DMS 273 treated with DMSO at 0.1 percent for 48 hours (cell line): ENCODE measurements around the gene FXYD3.

ENCODE experiments used
- DNase-seq: peaks from one replicate; lab custom pipeline; 2025; lab: John Stamatoyannopoulos, UW

The FXYD3 gene

DNA sequence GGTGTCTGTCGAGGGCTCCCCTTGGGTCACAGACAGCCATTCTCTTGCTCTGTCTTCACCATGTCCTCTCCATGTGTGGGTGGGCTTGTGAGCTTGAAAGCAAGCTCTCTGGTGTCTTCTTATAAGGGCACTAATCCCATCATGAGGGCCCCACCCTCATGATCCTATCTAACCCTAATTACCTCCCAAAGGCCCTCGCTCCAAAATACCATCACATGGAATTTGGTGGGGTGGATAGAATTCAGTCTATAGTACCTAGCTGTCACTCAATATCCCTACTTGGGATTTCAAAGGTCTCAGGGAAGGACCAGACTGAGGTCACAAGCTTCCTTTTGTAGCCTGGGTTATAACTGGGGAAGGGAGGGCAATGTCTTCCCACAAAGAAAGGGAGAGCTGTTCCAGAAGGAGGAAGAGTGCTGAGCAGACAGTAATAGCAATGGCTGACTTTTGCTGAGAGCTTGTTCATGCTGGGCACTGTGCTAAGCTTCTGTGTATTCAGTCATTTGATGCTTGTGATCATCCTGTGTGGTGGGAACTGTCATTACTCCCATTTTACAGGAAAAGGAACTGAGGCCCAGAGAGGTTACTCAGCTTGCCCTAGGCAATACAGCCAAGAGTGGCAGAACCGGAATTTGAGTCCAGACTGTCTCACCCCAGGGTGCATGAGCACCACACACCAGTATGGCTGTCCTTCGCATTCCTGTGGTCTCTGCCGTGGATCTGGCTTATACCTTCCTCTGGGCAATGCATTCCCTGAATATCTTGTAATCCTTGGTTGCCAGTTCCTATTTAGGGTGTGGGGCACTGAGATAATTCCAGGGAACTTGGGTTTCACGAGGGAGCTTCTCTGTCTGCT, 47.1 kb downstream of the FXYD3 start:
- DNase-seq, result no peak

- no peak for DNase-seq
Observed at GRCh38 chr19:35164418-35164817, 48.8 kb downstream of the FXYD3 start.

DNA sequence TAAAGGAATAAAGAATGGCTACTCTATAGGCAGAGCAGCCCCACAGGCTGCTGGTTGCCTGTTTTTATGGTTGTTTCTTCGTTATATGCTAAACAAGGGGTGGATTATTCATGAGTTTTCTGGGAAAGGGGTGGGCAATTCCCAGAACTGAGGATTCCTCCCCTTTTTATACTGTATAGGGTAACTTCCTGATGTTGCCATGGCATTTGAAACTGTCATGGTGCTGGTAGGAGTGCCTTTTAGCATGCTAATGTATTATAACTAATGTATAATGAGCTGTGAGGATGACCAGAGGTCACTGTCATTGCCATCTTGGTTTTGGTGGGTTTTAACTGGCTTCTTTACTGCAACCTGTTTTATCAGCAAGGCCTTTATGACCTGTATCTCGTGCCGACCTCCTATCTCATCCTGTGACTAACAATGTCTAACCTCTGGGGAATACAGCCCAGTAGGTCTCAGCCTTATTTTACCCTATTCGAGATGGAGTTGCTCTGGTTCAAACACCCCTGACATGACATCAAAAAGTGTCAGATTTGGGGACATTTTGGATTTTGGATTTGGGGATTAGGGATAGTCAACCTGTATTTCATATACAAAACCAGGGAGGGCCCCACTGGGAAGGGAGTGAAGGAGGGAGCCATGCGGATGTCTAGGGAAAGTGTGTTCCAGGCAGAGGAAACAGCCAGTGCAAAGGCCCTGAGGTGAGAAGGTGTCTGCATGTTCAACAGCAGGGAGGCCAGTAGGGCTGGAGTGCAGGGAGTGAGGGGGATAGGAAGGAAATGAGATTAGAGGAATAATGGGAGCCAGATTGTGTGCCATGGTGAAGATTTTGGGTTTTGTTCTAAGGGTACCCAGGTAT, 49.8 kb downstream of the FXYD3 start:
- DNase-seq, result no peak

DNA sequence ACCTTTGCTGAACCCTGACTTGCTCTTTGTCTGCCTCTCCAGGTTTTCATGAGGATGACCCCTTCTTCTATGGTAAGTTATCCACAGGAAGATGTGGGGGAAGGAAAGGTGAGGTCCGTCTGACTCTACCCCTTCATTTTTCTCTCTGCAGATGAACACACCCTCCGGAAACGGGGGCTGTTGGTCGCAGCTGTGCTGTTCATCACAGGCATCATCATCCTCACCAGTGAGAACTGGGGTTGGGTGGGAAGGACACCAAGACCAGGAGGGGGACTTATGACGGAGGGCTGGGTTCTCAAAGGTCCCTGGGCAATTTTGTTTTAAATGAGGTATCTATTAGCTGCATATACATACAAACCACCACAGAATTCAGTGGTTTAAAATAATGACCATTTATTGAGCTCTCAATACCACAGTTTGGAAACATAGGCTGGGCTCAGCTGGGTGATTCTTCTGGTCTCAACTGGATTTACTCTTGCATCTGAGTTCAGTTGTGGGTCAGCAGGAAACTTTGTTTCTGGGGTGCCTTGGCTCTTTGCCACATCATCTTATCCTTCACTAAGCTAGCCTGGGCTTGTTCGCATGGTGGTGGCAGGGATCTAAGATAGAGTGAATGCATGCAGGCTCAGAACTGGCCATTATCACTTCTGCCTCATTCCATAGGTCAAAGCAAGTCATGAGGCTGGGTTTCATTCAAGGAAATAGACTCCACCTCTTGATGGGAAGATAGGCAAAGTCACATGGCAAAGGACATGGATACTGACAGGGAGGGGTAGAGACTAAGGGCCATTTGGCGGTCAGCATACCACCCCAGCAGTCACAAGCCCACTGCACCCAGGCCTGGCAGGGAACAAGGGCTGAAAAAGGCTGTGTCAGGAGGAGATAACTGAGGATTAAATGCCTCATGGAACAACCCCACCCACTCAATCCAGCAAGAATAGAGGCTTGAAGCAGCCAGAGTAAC, 50.8 kb downstream of the FXYD3 start:
- DNase-seq, result no peak

- DNase-seq, result no peak
Observed at GRCh38 chr19:35167251-35168119, 51.9 kb downstream of the FXYD3 start.

GRCh38 chr19:35168196-35168595, 52.6 kb downstream of the FXYD3 start:
- DNase-seq, result no peak

DNA sequence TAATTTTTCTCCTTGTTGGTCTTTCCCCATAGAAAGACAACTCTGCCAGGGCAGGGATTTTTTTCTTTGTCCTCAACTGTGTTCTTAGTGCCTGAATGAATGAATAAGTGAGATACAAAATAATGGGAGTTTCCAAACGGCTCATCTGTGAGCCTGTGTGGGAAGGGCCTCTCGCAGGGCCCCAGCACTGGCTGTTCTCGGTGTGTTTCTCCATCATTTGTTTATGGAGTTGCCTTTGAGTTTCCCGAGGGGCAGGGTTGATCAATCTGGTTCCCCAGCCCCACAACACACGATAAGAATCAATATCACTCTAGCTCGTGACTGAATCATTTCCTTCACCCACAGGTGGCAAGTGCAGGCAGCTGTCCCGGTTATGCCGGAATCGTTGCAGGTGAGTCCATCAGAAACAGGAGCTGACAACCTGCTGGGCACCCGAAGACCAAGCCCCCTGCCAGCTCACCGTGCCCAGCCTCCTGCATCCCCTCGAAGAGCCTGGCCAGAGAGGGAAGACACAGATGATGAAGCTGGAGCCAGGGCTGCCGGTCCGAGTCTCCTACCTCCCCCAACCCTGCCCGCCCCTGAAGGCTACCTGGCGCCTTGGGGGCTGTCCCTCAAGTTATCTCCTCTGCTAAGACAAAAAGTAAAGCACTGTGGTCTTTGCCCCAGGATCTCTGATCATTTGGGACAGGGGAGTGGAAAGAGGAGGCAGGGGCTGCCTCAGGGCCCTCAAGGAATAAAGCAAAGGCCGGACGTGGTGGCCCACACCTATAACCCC, 53.8 kb downstream of the FXYD3 start:
- no peak for DNase-seq

GRCh38 chr19:35170359-35171061, 54.9 kb downstream of the FXYD3 start:
- no peak for DNase-seq

DNA sequence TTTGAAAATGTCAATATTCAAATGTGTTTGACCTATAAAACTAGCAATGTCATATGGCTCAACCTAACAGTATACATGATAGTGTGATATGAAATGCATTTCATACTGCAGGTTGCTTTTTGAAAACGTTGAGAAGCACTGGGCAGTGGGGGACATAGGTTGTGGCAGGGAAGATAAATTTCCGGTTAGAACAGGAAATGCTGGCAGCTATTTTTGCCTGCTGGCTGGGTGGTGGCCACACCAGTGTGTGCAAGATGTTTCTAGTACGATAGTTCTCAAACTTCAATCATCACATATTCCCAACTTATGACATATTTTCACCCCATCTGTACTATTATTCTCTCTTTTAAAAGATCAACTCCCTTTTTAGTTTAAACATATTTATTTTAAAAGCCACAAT, 56.1 kb downstream of the FXYD3 start:
- DNase-seq, result no peak
